Measurements from ENCODE around the gene ISG20. TPM values are rescaled to one million over a fixed set of nuclear protein-coding genes. Genes with fewer than 3 reads are reported as not detected.

The ISG20 gene
- total and polyA plus RNA-seq, 2 of the 8 experiments (the other 6 are each of a cell fraction or from before 2014, with no cell fraction given) = 2.9 to 5.2 TPM

DNA sequence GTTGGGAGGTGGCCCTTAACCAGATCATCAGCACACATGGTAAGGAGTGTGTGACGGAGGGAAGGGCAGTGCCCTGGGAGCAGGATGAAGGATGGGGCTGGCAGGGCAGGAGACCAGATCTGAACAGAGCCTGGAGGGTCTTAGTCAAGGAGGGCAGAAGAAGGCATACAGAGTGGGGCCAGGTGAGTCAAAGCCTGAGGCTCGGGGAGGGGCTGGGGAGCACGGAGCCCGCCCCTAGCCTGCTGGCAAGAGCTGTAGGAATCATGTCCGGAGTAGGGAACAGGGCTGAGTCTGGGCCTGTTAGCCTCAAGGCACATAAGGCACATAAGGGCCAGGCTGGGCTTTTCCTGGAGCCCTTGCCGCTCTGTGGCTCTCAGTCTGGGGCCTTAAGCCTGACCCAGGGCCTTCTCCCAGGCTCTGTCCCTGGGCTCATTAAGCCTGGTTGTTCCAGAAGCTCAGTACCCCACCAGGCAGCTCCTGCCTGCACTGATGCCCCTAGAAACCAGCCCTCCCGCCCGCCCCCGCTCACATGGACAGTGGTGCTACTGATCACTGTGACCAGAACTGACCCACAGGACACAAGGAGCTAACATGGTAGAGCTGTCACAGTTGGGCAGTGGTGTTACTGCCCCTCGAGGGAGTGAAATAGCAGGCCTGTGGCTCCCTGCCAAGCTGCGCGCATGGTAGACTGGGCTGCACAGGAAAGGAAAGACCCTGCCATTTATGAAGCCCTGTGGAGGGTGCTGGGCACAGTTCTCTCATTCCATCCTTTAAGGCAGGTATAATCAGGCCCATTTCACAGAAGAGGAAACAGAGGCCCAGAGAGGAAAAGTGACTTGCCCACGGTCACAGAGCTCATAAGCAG is 14.6 kb downstream of the ISG20 start:
- Histone ChIP-seq H3K4me3 (ENCODE audit: extremely low read depth in 1 of 4, insufficient read depth in 2 of 4, low read depth in 3 of 4, low read length in 4 of 4) (no peak overlapping the region), H3K79me1 (ENCODE audit: low read depth, low read length) (no peaks in the 10 kb centered on the region), H3K14ac (ENCODE audit: insufficient read length) (no peak overlapping the region), H2BK15ac (ENCODE audit: low read length) (no peak overlapping the region), H4K20me1 (replicated peaks in 1 of 2; ENCODE audit: control insufficient read depth in 1 of 2, insufficient read depth in 2 of 2, low read length in 2 of 2) (no peaks in the 10 kb centered on the region), H2AK5ac (ENCODE audit: low read depth, low read length) (no peak overlapping the region; the same call in 1 of the 2 replicates), H3K23ac (ENCODE audit: insufficient read length) (no peak overlapping the region), H4K91ac (replicated peaks; ENCODE audit: insufficient read length, low read length) (peak overlapping the region; percentile 85), H2BK120ac (replicated peaks; ENCODE audit: low read depth, low read length) (no peak overlapping the region), H3K9ac (replicated peaks in 1 of 4; ENCODE audit: extremely low read depth in 1 of 4, low read depth in 3 of 4, low read length in 3 of 4) (no peak overlapping the region), H3K4ac (replicated peaks; ENCODE audit: insufficient read length, low read depth, low read length) (no peak overlapping the region), H3K56ac (replicated peaks; ENCODE audit: insufficient read length, low read depth, low read length) (no peak overlapping the region), H3K4me2 (ENCODE audit: insufficient read depth in 1 of 2, low read depth in 2 of 2, low read length in 2 of 2) (0 out of 4 replicates have a peak overlapping the region, but pooled peaks of 1 of the 2 experiments have one; percentile 20), H2BK12ac (ENCODE audit: low read depth, low read length) (peak overlapping the region; percentile 61; the same call in 1 of the 2 replicates), H3K18ac (ENCODE audit: extremely low read depth, low read length) (peak overlapping the region; percentile 42; the same call in 1 of the 2 replicates), H3K79me2 (ENCODE audit: control insufficient read depth in 1 of 2, insufficient read depth in 2 of 2, low read length in 2 of 2) (no peaks in the 10 kb centered on the region), H3K9me3 (ENCODE audit: insufficient read depth in 2 of 2, low read depth in 1 of 2, low read length in 1 of 2) (no peaks in the 10 kb centered on the region), H4K5ac (ENCODE audit: insufficient read length, low read depth, low read length) (no peak overlapping the region), H3K4me1 (replicated peaks in 1 of 4; ENCODE audit: control insufficient read depth in 3 of 4, insufficient read depth in 4 of 4, low read length in 3 of 4) (peaks cover 0 to 19% (median 11%) of the 10 kb centered on the region in 4 experiments; a peak in 6 of 7 replicates), H3K27ac (ENCODE audit: low read depth, low read length) (no peak overlapping the region; the same call in 1 of the 2 replicates), H2AFZ (ENCODE audit: low read length) (no peak overlapping the region), H2BK20ac (ENCODE audit: low read length) (no peak overlapping the region; the same call in 1 of the 2 replicates), H4K8ac (ENCODE audit: extremely low read depth, insufficient read depth, low read length) (no peak overlapping the region; the same call in 1 of the 2 replicates), H3K36me3 (ENCODE audit: control insufficient read depth in 2 of 4, insufficient read depth in 4 of 4, low read length in 3 of 4) (no peaks in the 10 kb centered on the region), H2BK5ac (ENCODE audit: low read depth, low read length) (no peak overlapping the region), H3K27me3 (replicated peaks in 1 of 4; ENCODE audit: control insufficient read depth in 3 of 4, extremely low read depth in 1 of 4, insufficient read depth in 3 of 4, low read length in 3 of 4) (no peaks in the 10 kb centered on the region; a peak in 1 of 7 replicates), H3K23me2 (ENCODE audit: low read depth, low read length) (no peaks in the 10 kb centered on the region)
- DNase-seq (ENCODE audit: low read depth in 1 of 2, low spot score in 2 of 2) (peak in 1 of 2 experiments; percentile 35), FAIRE-seq (no peak)
- WGBS, 2 experiments (ENCODE audit: extremely low coverage in 1 of 2, insufficient coverage in 1 of 2, insufficient read length in 1 of 2, insufficient replicate concordance in 2 of 2, low coverage in 1 of 2, low lambda C conversion rate in 2 of 2, missing lambda C conversion rate in 1 of 2) = 90% methylated on average over 13 of the region's 13 CpGs; no CpG with 5 or more reads in 1 of the 2 experiments
- ChIA-PET POLR2A (ENCODE audit: partially characterized antibody) (interaction anchor here (0.6 to 3.5 kb wide), 7 partner anchors 9 to 154 kb away, joined by 3 to 10 read pairs (median 3); partner anchors contain the start of gene ISG20), CTCF (ENCODE audit: partially characterized antibody) (interaction anchor here (0.5 to 8.1 kb wide), 16 partner anchors 9 to 225 kb away, joined by 3 to 114 read pairs (median 4); partner anchors contain the start of gene ISG20)
- TF ChIP-seq BACH1 (IDR thresholded peaks at IDR 0.05; ENCODE audit: low read length) (no peak), HDAC6 (IDR thresholded peaks at IDR 0.05; ENCODE audit: low read depth, low read length) (no peak), PHF8 (conservative IDR thresholded peaks at IDR 0.05; ENCODE audit: low read depth, low read length) (no peak)
